IMR-90 (cell line): ENCODE measurements around the gene IWS1. TPM values are rescaled to one million over a fixed set of nuclear protein-coding genes. Genes with fewer than 3 reads are reported as not detected.

Experiments used
- ATAC-seq: fragments of 200-7000 bp; cut with Tn5 transposase; 2 replicates; pipeline ENCODE4 v1.9.1; 2020; ENCODE audit warnings: low read depth, mild to moderate bottlenecking, moderate library complexity
- BruUV-seq: library from RNA; stranded (reverse); fragments of 400-500 nt; replicated peaks from 2 replicates; lab custom pipeline; 2021; lab: Mats Ljungman, UMichigan
- CTCF ChIA-PET: fragments of 300-600 bp; formaldehyde crosslinking; extraction: SDS; loops from one replicate; lab custom pipeline; 2021; ENCODE audit warnings: antibody characterized with exemption; lab: Yijun Ruan, JAX
- POLR2A ChIA-PET: fragments of 300-600 bp; sonication (Branson Sonifier 250); formaldehyde crosslinking; loops from one replicate; lab custom pipeline; 2022; ENCODE audit warnings: antibody characterized with exemption; ENCODE audit not compliant: unreplicated experiment; lab: Charles Lee
- DNase-seq: peaks from one replicate; pipeline ENCODE4 v3.0.0; 2013
- H2AFZ ChIP-seq: replicated peaks from 2 replicates; pipeline ENCODE3; 2013; ENCODE audit warnings: low read length, mild to moderate bottlenecking; ENCODE audit not compliant: poor library complexity
- H2AK5ac ChIP-seq: 2 replicates; pipeline ENCODE4 v1.6.1; 2013; ENCODE audit warnings: low read depth, low read length, inconsistent platforms
- H2AK9ac ChIP-seq: replicated peaks from 2 replicates; pipeline ENCODE3; 2013; ENCODE audit warnings: mild to moderate bottlenecking, low read depth, low read length, moderate library complexity; ENCODE audit not compliant: poor library complexity
- H2BK120ac ChIP-seq: 2 replicates; pipeline ENCODE4 v1.6.1; 2013; ENCODE audit warnings: low read depth, low read length, inconsistent platforms
- H2BK15ac ChIP-seq: 3 replicates; pipeline ENCODE4 v1.6.1; 2013; ENCODE audit warnings: low read depth, low read length, inconsistent platforms
- H2BK20ac ChIP-seq: 2 replicates; pipeline ENCODE4 v1.6.1; 2013; ENCODE audit warnings: low read depth, mild to moderate bottlenecking, inconsistent platforms, low read length, moderate library complexity
- H2BK5ac ChIP-seq: 2 replicates; pipeline ENCODE4 v1.6.1; 2013; ENCODE audit warnings: mild to moderate bottlenecking, low read depth, low read length, inconsistent platforms; ENCODE audit not compliant: poor library complexity, severe bottlenecking
- H3K14ac ChIP-seq: replicated peaks from 2 replicates; pipeline ENCODE4 v1.6.1; 2013; ENCODE audit warnings: low read depth, low read length, inconsistent platforms
- H3K18ac ChIP-seq: 2 replicates; pipeline ENCODE4 v1.6.1; 2013; ENCODE audit warnings: low read depth, low read length, control low read depth
- H3K23ac ChIP-seq: 2 replicates; pipeline ENCODE4 v1.6.1; 2013; ENCODE audit warnings: low read depth, low read length, inconsistent platforms
- H3K27ac ChIP-seq: 2 replicates; pipeline ENCODE4 v1.5.1; 2013; ENCODE audit warnings: mild to moderate bottlenecking, control low read depth, low read length; ENCODE audit not compliant: insufficient read depth
- H3K27me3 ChIP-seq: 2 replicates; pipeline ENCODE4 v1.6.1; 2013; ENCODE audit warnings: low read length; ENCODE audit not compliant: control insufficient read depth, insufficient read depth
- H3K36me3 ChIP-seq: 2 replicates; pipeline ENCODE4 v1.6.1; 2013; ENCODE audit warnings: low read length, mixed read lengths; ENCODE audit not compliant: control insufficient read depth, insufficient read depth
- H3K4ac ChIP-seq: 2 replicates; pipeline ENCODE4 v1.6.1; 2013; ENCODE audit warnings: low read depth, low read length, inconsistent platforms
- H3K4me1 ChIP-seq: 2 replicates; pipeline ENCODE4 v1.6.1; 2013; ENCODE audit warnings: low read length, mixed read lengths; ENCODE audit not compliant: control insufficient read depth, insufficient read depth
- H3K4me2 ChIP-seq: 2 replicates; pipeline ENCODE4 v1.6.1; 2013; ENCODE audit warnings: low read depth, mild to moderate bottlenecking, control low read depth, low read length, moderate library complexity
- H3K4me3 ChIP-seq: 2 replicates; pipeline ENCODE4 v1.5.1; 2013; ENCODE audit warnings: low read depth, mild to moderate bottlenecking, control low read depth, low read length, moderate library complexity; ENCODE audit not compliant: insufficient read depth
- H3K56ac ChIP-seq: 2 replicates; pipeline ENCODE4 v1.6.1; 2013; ENCODE audit warnings: low read length, inconsistent platforms; ENCODE audit not compliant: insufficient read depth; ENCODE audit errors: extremely low read depth
- H3K79me1 ChIP-seq, 2 experiments: 2 replicates each; pipeline ENCODE4 v1.6.1; 2013; ENCODE audit warnings: low read length in 2 of 2, inconsistent platforms in 1 of 2, low read depth in 1 of 2
- H3K9ac ChIP-seq: 2 replicates; pipeline ENCODE4 v1.6.1; 2013; ENCODE audit warnings: low read depth, low read length, control low read depth
- H3K9me1 ChIP-seq: 2 replicates; pipeline ENCODE4 v1.6.1; 2013; ENCODE audit warnings: low read length, inconsistent platforms; ENCODE audit not compliant: insufficient read depth
- H3K9me3 ChIP-seq: 2 replicates; pipeline ENCODE4 v1.6.1; 2013; ENCODE audit warnings: low read length; ENCODE audit not compliant: control insufficient read depth, insufficient read depth
- H4K20me1 ChIP-seq: 2 replicates; pipeline ENCODE4 v1.6.1; 2013; ENCODE audit warnings: low read length, inconsistent platforms; ENCODE audit not compliant: insufficient read depth
- H4K5ac ChIP-seq: 2 replicates; pipeline ENCODE4 v1.6.1; 2013; ENCODE audit warnings: mild to moderate bottlenecking, low read depth, low read length, control low read depth
- H4K8ac ChIP-seq, 2 experiments: 2 replicates each; pipeline ENCODE4 v1.6.1; 2013; ENCODE audit warnings: low read depth in 2 of 2, low read length in 2 of 2, control low read depth in 1 of 2, inconsistent platforms in 1 of 2
- H4K91ac ChIP-seq: 2 replicates; pipeline ENCODE4 v1.6.1; 2013; ENCODE audit warnings: low read depth, low read length, inconsistent platforms; ENCODE audit not compliant: insufficient read depth
- NFE2L2 ChIP-seq: fragments of 150-350 bp; IDR thresholded peaks from 2 replicates; pipeline ENCODE4 v1.6.1; 2016; ENCODE audit warnings: low read depth, mild to moderate bottlenecking, low read length
- RFX5 ChIP-seq: IDR thresholded peaks from 2 replicates; pipeline ENCODE4 v1.8.0; 2012; ENCODE audit warnings: low read depth, mild to moderate bottlenecking, low read length, moderate library complexity
- WGBS, 2 experiments: methylation state at CpG; one replicate each; pipeline versions ENCODE4 v1.1.5 to v1.1.7; 2013; ENCODE audit warnings: missing lambda C conversion rate in 2 of 2; ENCODE audit not compliant: insufficient read length in 1 of 2; ENCODE audit errors: extremely low coverage in 2 of 2; 5-methylcytosine and 5-hydroxymethylcytosine counted together
- dilution Hi-C: fragments of 300-500 bp; cut with HindIII; formaldehyde crosslinking; loops from one replicate; pipeline ENCODE4 v1.14.3; 2018; ENCODE audit warnings: low sequenced_read_pairs; ENCODE audit not compliant: unreplicated experiment
- in situ Hi-C: fragments of 300-500 bp; cut with MboI; formaldehyde crosslinking; loops from 3 replicates; pipeline ENCODE4 v1.14.3; 2019; ENCODE audit warnings: low sequenced_read_pairs, inconsistent platforms, mixed read lengths
- intact Hi-C: fragments of 100-400 bp; cut with micrococcal nuclease; formaldehyde crosslinking; loops from 2 replicates; pipeline ENCODE4 v1.10.0; 2022
- polyA plus RNA-seq, 3 experiments: library from polyadenylated mRNA; depleted of rRNA; stranded (reverse); fragments of >200 nt; gene quantifications; 2 replicates each; pipeline ENCODE4 v1.2.3, GENCODE V29; 2012; ENCODE audit warnings: low replicate concordance in 1 of 3
- total RNA-seq: library from RNA; depleted of rRNA; stranded (reverse); fragments of >200 nt; gene quantifications from 2 replicates; pipeline ENCODE4 v1.2.3, GENCODE V29; 2012

IWS1 gene
- total and polyA plus RNA-seq, 2 of the 4 experiments (the other 2 are of a cell fraction): 31.5 to 52.5 TPM

DNA sequence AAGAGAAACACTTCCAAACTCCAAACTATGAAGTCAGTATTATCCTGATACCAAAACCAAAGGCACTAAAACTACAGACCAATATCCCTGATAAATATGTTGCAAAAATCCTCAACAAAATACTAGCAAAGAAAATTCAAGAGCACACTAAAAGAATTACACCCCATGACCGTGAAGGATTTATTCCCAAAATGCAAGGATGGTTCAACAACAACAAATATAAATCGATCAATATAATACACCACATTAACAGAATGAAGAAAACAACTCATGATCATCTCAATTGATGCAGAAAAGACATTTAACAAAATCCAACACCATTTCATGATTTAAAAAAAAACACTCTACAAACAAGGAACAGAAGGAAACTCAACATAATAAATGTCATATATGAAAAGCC lies 50.5 kb downstream of the IWS1 start:
- POLR2A ChIA-PET: no interaction called here

More for the DNA sequence above, 50.5 kb downstream of the IWS1 start:
- H2BK120ac ChIP-seq: no peak overlapping the region
- no peak overlapping the region for H2AFZ ChIP-seq
- in situ Hi-C loops (loop anchor here (5.0 kb wide), 1 partner anchor 153 kb away; no protein-coding TSS in a partner anchor), intact Hi-C loops (loop anchor here (5.0 to 10.0 kb wide), 3 partner anchors 91 to 411 kb away; partner anchors contain the start of gene MAP3K2), dilution Hi-C loops (no loop called here)
- no peaks in the 10 kb centered on the region for H3K9me3 ChIP-seq
- no peak overlapping the region for H3K18ac ChIP-seq
- H3K27ac ChIP-seq: no peak overlapping the region
- no peak overlapping the region for H3K14ac ChIP-seq
- no peak overlapping the region for H3K9ac ChIP-seq
- no peak overlapping the region for H4K5ac ChIP-seq
- no TSS peak for BruUV-seq
- H2AK5ac ChIP-seq: no peak overlapping the region
- ATAC-seq: no peak
- H3K79me1 ChIP-seq: peaks cover 3 to 4% of the 10 kb centered on the region in 2 experiments; a peak in 1 of 4 replicates
- no peak overlapping the region for H4K8ac ChIP-seq
- no peaks in the 10 kb centered on the region for H3K27me3 ChIP-seq
- H2BK20ac ChIP-seq: no peak overlapping the region
- DNase-seq: no peak
- H2BK15ac ChIP-seq: no peak overlapping the region
- H4K91ac ChIP-seq: no peak overlapping the region
- no peak overlapping the region for H3K23ac ChIP-seq
- H4K20me1 ChIP-seq: no peaks in the 10 kb centered on the region
- no peak overlapping the region for H3K4ac ChIP-seq
- H3K4me2 ChIP-seq: no peak overlapping the region
- H3K4me3 ChIP-seq: no peak overlapping the region
- H3K36me3 ChIP-seq: peaks cover 7% of the 10 kb centered on the region
- no peaks in the 10 kb centered on the region for H3K9me1 ChIP-seq
- H3K4me1 ChIP-seq: 0 out of 2 replicates have a peak, but pooled peaks cover 1% of the 10 kb centered on the region
- H3K56ac ChIP-seq: no peak overlapping the region
- no peak overlapping the region for H2BK5ac ChIP-seq
- no peak overlapping the region for H2AK9ac ChIP-seq
- TF ChIP-seq NFE2L2: no peak
- no peak for TF ChIP-seq RFX5
- CTCF ChIA-PET: no interaction called here
- 100% methylated on average over 2 of the region's 2 CpGs; no CpG with 5 or more reads in 1 of the 2 experiments for WGBS, 2 experiments
